Kidney capillary endothelial cell (primary cell): ENCODE data around the gene DBNL.

ENCODE experiments used
- DNase-seq: peaks from one replicate; pipeline ENCODE4 v3.0.0-alpha.2; 2018; ENCODE audit warnings: low spot score

DBNL gene

DNA sequence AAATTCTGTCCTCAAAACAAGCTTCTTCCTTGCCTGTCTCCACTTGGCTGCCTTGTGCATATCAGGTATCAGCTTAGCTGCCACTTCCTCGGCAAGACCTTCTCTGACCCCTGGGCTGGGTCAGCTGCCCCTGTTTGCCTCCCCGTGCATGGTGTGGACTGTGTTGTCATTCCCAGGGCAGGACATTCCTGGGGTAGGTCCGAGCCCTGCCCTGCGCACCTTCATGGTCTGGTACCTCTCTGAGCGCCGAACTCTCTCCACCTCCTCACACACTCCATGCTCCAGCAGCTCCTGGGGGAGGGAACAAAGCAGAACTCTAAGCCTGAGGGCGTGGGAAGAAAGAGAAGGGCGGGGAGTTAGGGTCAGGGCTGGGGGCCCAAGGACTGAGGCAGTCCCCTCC is 34.0 kb downstream of the DBNL start:
- no peak for DNase-seq

DNA sequence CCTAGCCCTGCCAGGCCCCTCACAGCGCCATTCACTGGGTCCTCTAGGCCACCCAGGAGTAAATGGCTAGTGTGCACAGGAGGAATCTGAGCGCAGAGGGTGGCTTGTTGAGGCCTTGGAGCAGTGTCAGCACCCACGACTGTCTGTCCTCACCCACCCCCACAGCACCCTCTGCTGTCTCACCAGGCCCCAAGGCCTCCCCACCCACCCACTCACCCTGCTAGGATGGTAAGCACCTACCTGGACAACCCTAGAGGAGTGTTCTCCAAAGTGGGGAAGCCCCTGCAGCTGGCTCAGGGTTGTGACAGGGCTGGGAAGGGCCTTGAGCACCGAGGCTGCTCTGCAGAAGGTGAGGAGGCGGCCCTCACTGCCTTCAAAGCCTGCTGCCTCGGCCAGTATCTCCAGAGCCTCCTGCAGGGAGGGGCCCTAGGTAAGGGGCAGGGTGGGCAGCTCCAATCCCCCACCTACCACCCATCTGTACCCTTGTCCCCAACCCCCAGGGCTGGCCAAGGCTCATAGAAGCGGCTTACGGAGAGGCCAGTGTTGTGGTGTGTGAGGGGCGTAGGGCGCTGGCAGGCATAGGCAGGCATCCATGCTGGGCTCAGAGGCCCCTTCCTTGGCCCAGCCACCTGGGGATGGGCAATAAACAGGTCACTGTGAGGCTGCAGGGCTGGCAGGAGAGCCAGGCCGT is 35.0 kb downstream of the DBNL start:
- DNase-seq, result no peak

DNA sequence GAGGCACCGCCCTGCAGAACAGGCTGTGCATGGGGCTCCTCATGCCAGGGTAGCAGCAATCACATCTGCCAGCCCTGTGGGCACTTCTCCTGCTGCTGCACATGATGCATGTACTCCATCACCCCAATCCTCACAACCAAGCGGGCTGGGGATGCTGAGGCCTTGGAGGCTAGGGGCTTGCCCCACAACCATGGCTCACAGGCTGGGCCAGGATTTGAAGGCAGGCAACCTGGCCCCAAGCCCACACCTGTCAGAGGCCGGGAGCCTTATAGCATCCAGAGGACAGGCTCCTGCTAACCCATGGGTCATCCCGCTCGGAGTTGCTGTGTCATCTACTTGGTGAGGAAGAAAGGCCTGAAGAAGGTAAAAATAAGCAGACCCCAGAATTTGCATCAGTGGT is 35.6 kb downstream of the DBNL start:
- no peak for DNase-seq

GRCh38 chr7:44080686-44081265 is 36.3 kb downstream of the DBNL start:
- no peak for DNase-seq

GRCh38 chr7:44081266-44081748 is 36.8 kb downstream of the DBNL start:
- no peak for DNase-seq

DNA sequence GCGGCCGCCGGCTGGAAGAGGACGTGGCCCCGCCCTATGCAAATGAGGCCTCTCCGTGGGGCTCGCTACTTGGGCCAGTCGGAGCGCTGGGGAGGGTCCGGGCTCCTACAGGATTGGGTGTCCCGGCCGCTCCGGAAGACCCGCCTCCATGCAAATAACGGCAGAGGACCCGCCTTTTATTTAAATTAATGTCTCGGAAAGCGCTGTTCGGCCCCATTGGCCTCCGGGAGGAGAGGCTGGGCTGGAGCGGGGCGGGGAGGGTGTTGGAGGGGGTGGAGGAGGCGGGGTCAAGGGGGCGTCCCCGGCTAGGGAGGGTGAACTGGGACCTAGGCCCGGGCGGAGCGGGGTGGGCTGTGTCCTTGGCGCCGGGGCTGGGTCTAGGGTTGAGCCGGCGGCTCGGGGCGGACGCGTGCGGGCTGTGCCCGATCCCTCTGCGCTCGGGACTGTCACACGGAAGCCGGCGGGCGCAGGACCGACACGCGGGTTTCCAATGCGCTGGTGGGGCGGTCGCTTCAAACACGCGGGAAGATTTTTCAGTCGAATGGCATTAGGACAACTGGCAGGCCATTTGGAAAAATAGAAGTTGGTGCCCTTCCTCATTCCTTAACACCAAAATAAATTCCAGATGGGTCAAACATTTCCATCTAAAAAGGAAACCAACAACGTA is 38.2 kb downstream of the DBNL start:
- DNase-seq, result peak; percentile 97

DNA sequence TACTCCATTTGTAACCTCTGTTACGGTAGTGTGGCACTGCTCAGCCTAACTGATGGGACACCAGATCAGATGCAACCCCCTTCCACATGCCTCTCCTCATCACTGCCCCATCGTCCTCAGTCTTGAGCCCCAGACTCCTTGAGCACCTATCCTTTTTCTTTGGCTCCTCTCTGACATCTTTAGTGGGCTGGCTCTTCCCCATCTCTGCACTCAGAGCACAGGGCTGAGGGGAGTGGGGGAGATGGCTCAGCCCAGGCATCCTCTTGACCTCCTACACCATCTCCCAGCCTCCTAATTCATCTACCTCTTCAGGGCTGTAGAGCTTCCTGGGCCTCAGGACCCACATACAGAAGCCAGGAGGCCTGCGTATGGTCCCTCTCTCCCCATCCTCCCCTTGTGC is 39.3 kb downstream of the DBNL start:
- no peak for DNase-seq

GRCh38 chr7:44084701-44085100 is 40.2 kb downstream of the DBNL start:
- DNase-seq, result no peak

GRCh38 chr7:44085546-44085945 is 41.0 kb downstream of the DBNL start:
- DNase-seq, result no peak

GRCh38 chr7:44086627-44087026 is 42.1 kb downstream of the DBNL start:
- no peak for DNase-seq

- DNase-seq, result peak; percentile 66
These were observed 43.7 kb downstream of the DBNL start for GRCh38 chr7:44087911-44088838.

DNA sequence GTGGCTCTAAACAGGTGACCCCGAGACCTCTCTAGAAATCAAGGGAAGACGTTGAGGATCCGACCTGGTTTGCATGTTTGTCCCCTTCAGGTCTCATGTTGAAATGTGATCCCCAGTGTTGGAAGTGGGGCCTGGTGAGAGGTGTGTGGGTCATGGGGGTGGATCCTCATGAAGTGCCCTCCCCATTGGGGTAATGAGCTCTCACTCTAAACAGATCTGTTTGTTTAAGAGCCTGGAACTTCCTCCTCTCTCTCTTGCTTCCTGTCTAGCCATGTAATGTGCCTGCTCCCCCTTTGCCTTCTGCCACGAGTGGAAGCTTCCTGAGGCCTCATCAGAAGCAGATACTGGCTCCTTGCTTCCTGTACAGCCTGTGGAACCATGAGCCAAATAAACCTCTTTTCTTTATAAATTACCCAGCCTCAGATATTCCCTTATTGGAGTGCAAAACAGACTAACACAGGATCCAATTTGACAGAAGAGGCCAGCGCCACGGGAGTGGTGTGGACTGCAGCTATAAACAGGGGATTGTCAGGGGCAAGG is 48.7 kb downstream of the DBNL start:
- no peak for DNase-seq

GRCh38 chr7:44094365-44094764 is 49.9 kb downstream of the DBNL start:
- DNase-seq, result no peak

- no peak for DNase-seq
These were observed 50.5 kb downstream of the DBNL start for GRCh38 chr7:44094883-44095592.

GRCh38 chr7:44095781-44096180 is 51.3 kb downstream of the DBNL start:
- DNase-seq, result no peak

DNA sequence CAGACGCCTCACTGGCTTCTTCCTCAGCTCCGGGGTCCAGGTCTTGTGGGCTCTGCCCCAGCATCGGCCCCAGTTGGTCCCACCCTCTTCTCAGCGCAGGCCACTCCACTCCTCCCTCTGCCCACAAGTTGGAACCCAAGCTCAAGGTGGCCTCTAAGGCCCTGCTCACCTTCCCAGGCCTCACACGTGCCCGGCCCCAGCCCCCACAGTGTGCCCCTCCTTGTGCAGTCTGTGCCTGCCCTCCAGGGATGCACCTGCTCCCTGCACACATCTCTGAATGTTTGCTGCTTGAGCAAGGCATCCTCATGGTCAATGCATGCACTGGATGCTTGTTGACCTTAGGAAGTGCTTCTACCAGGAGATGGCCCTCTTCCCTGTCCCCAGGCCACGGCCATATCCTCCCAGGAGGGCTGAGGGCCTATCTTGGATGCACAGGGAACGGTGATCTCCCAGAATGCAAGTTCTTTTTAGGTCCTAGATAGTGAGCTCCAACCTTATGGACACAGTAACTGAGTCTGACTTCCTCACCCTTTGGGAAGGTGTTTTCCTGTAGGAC is 51.9 kb downstream of the DBNL start:
- no peak for DNase-seq

DNA sequence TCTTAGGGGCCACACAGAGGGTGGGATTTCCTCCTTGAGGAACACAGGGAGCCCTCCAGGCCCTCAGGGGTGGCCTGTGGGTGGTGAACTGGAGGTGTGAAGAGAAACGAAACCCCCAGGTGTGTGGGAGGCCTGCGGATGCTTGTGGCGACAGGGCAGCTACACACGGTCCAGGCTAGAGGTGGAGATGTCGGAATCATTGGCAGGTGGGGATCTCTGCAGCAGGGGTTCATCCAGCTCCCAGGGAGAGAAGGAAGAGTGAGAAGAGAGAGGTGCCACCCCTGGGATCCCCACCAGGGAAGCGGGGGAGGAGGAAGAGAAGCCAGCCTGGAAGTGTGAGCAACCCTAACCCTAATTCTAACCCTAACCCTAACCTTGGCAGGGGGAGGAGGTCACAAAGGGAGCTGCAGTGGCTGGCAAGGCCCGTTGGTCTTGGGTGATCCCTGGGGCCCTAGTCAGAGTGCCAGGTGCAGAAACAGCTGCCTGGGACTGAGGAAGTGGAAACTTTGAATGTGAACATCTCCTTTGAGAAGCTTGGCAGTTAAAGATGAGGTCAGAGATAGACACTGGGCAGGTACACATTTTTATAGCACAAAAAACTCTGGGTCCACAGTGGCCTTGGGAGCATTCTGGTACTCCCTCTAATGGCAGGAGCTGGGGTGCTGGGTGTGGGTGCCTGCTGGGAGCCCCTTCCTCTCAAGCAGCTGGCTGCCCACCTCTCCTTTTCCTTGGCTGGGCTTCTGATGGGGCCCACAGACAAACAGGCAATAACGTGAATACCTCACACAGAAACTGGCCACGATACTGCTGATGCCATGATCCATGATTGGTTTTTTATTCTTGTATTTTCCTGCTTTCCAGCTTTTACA is 52.8 kb downstream of the DBNL start:
- no peak for DNase-seq

- DNase-seq, result no peak
These were observed 53.9 kb downstream of the DBNL start for GRCh38 chr7:44098092-44099068.

DNA sequence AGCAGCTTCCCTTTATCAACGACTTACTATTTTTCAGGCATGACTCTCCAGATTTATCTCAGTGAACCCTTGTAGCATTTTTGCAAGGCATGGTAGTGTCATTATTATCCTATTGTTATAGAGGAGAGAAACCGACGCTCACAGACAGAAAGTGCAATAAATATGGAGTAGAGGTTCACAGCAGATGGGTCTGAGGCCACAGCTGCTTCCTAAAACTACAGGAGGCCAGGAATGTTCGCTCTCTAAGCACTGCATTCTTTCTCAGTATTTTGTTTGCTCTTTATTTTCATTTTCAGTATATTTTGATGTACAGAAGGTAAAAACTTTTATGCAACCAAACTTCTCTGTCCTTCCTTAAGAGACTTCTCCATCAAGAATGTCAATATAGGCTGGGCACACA is 55.2 kb downstream of the DBNL start:
- DNase-seq, result no peak
